ENCODE results near the gene PPP2R2C. TPM values are rescaled to one million over a fixed set of nuclear protein-coding genes. Genes with fewer than 3 reads are reported as not detected.

Gene PPP2R2C
- total and polyA plus RNA-seq, 2 experiments from 2014 or later = 1.3 to 9.2 TPM

DNA sequence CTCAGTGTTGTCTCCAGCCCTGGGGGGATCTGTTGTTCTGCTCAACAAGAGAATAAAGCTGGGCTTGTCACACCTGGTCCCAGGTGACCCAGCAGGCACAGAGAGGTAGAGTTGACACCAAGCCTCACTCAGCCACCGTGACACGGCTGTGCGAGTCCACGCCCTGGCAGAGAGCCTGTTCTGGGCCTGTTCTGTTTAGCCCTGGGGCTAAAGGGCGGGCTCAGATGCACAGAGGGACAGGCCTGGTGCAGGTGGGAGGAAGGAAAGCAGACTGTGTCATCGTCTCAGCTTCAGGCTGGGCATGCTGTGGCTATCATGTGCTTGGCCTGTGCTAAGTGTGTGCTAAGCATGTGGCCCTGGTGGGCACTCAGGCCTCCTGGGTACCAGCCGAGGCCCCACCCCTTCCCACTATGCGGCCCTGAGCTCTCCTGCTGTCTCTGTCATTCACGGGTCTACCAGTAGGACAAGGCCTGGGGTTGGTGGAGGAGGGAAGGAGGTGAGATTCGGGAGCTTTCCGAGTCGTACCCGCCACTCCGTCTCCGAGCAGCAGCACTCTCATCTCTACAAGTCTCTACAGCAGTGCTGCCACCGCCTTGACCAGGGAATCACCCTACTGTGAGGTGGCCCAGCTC is 191.9 kb downstream of the PPP2R2C start (continued):
- TF ChIP-seq, protein P1, sequence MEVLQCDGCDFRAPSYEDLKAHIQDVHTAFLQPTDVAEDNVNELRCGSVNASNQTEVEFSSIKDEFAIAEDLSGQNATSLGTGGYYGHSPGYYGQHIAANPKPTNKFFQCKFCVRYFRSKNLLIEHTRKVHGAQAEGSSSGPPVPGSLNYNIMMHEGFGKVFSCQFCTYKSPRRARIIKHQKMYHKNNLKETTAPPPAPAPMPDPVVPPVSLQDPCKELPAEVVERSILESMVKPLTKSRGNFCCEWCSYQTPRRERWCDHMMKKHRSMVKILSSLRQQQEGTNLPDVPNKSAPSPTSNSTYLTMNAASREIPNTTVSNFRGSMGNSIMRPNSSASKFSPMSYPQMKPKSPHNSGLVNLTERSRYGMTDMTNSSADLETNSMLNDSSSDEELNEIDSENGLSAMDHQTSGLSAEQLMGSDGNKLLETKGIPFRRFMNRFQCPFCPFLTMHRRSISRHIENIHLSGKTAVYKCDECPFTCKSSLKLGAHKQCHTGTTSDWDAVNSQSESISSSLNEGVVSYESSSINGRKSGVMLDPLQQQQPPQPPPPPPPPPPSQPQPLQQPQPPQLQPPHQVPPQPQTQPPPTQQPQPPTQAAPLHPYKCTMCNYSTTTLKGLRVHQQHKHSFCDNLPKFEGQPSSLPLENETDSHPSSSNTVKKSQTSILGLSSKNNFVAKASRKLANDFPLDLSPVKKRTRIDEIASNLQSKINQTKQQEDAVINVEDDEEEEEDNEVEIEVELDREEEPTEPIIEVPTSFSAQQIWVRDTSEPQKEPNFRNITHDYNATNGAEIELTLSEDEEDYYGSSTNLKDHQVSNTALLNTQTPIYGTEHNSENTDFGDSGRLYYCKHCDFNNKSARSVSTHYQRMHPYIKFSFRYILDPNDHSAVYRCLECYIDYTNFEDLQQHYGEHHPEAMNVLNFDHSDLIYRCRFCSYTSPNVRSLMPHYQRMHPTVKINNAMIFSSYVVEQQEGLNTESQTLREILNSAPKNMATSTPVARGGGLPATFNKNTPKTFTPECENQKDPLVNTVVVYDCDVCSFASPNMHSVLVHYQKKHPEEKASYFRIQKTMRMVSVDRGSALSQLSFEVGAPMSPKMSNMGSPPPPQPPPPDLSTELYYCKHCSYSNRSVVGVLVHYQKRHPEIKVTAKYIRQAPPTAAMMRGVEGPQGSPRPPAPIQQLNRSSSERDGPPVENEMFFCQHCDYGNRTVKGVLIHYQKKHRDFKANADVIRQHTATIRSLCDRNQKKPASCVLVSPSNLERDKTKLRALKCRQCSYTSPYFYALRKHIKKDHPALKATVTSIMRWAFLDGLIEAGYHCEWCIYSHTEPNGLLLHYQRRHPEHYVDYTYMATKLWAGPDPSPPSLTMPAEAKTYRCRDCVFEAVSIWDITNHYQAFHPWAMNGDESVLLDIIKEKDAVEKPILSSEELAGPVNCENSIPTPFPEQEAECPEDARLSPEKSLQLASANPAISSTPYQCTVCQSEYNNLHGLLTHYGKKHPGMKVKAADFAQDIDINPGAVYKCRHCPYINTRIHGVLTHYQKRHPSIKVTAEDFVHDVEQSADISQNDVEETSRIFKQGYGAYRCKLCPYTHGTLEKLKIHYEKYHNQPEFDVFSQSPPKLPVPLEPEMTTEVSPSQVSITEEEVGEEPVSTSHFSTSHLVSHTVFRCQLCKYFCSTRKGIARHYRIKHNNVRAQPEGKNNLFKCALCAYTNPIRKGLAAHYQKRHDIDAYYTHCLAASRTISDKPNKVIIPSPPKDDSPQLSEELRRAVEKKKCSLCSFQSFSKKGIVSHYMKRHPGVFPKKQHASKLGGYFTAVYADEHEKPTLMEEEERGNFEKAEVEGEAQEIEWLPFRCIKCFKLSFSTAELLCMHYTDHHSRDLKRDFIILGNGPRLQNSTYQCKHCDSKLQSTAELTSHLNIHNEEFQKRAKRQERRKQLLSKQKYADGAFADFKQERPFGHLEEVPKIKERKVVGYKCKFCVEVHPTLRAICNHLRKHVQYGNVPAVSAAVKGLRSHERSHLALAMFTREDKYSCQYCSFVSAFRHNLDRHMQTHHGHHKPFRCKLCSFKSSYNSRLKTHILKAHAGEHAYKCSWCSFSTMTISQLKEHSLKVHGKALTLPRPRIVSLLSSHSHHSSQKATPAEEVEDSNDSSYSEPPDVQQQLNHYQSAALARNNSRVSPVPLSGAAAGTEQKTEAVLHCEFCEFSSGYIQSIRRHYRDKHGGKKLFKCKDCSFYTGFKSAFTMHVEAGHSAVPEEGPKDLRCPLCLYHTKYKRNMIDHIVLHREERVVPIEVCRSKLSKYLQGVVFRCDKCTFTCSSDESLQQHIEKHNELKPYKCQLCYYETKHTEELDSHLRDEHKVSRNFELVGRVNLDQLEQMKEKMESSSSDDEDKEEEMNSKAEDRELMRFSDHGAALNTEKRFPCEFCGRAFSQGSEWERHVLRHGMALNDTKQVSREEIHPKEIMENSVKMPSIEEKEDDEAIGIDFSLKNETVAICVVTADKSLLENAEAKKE (CRISPR knock-in tag; IDR thresholded peaks at IDR 0.05) = no peak
- TF ChIP-seq NANOG (IDR thresholded peaks at IDR 0.05; ENCODE audit: borderline replicate concordance) (no peak), EZH2 (IDR thresholded peaks at IDR 0.05; ENCODE audit: low read depth, unreplicated experiment) (no peak), EZH2phosphoT487 (IDR thresholded peaks at IDR 0.05; ENCODE audit: unreplicated experiment) (no peak), CREB1 (CRISPR knock-in tag; IDR thresholded peaks at IDR 0.05; ENCODE audit: low read depth) (no peak), POLR2AphosphoS5 (IDR thresholded peaks at IDR 0.05; ENCODE audit: low read depth) (no peak)

DNA sequence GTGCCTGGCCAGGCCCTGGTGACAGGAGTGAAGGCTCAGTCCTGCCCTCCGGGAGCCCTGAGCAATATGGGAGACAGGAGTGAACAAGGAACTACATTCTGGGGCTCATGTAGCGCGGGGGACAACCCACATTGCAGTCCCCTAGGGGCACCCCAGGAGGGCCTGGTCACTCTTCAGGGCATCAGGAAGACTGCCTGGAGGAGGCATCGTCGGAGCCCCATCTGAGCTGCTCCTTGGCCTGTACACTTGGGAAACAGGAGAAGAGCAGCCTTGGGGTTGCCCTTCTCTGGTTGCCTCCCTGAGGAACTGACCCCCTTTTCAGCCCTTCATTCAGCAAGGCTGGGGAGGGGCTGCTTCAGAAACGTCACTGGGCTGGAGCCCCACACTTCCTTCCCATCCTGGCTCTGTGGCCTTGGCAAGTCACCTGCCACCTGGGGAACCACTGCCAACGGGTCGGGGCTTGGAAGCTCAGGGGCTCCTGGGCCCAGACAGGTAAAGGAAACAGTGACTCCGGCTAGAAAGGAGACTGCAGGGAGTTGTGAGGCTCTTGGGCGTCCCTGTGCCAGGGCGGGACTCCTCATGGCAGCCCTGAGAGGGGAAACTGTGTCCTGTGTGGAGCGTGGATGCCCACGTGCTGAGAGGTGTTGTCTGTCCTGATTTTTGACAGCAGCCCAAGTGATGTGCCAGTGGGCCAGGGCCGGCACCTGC is 192.7 kb downstream of the PPP2R2C start:
- Histone ChIP-seq H3K9me2 (ENCODE audit: insufficient read depth) (no peaks in the 10 kb centered on the region), H3K27ac (ENCODE audit: low read depth) (no peak overlapping the region), H4K20me1 (replicated peaks; ENCODE audit: insufficient read depth) (0 out of 2 replicates have a peak, but pooled peaks cover 4% of the 10 kb centered on the region), H3F3A (replicated peaks; ENCODE audit: low read depth) (no peaks in the 10 kb centered on the region), H3K4me3 (no peak overlapping the region), H3K36me3 (ENCODE audit: insufficient read depth) (no peaks in the 10 kb centered on the region), H3K27me3 (ENCODE audit: insufficient read depth) (no peaks in the 10 kb centered on the region), H2AFZ (no peak overlapping the region), H3K4me2 (no peak overlapping the region), H3K4me1 (ENCODE audit: insufficient read depth) (no peaks in the 10 kb centered on the region), H3K79me2 (replicated peaks; ENCODE audit: insufficient read depth) (peaks cover 5% of the 10 kb centered on the region)
- Mint-ChIP-seq H3K9me3 (no peaks in the 10 kb centered on the region; the same call in 2 of the 3 replicates), H3K27ac (no peak overlapping the region), H3K36me3 (ENCODE audit: low read depth) (no peaks in the 10 kb centered on the region), H3K27me3 (ENCODE audit: insufficient read depth, low read depth, poor library complexity) (peaks cover 7% of the 10 kb centered on the region), H3K4me3 (no peak overlapping the region), H3K4me1 (peaks cover 3% of the 10 kb centered on the region)
- ATAC-seq (no peak), DNase-seq (ENCODE audit: low spot score) (no peak)
- TF ChIP-seq JUNB (IDR thresholded peaks at IDR 0.05; ENCODE audit: unreplicated experiment) (no peak), NANOG (IDR thresholded peaks at IDR 0.05; ENCODE audit: borderline replicate concordance) (no peak), ZNF114 (CRISPR knock-in tag; IDR thresholded peaks at IDR 0.05) (no peak), EZH2phosphoT487 (IDR thresholded peaks at IDR 0.05; ENCODE audit: unreplicated experiment) (no peak), ZNF331 (CRISPR knock-in tag; IDR thresholded peaks at IDR 0.05; ENCODE audit: low read depth) (no peak), EZH2 (IDR thresholded peaks at IDR 0.05; ENCODE audit: low read depth, unreplicated experiment) (no peak)
- TF ChIP-seq, protein P2, sequence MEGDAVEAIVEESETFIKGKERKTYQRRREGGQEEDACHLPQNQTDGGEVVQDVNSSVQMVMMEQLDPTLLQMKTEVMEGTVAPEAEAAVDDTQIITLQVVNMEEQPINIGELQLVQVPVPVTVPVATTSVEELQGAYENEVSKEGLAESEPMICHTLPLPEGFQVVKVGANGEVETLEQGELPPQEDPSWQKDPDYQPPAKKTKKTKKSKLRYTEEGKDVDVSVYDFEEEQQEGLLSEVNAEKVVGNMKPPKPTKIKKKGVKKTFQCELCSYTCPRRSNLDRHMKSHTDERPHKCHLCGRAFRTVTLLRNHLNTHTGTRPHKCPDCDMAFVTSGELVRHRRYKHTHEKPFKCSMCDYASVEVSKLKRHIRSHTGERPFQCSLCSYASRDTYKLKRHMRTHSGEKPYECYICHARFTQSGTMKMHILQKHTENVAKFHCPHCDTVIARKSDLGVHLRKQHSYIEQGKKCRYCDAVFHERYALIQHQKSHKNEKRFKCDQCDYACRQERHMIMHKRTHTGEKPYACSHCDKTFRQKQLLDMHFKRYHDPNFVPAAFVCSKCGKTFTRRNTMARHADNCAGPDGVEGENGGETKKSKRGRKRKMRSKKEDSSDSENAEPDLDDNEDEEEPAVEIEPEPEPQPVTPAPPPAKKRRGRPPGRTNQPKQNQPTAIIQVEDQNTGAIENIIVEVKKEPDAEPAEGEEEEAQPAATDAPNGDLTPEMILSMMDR (conservative IDR thresholded peaks at IDR 0.05; ENCODE audit: low read depth in 2 of 2) = no peak
- TF ChIP-seq, protein P3, sequence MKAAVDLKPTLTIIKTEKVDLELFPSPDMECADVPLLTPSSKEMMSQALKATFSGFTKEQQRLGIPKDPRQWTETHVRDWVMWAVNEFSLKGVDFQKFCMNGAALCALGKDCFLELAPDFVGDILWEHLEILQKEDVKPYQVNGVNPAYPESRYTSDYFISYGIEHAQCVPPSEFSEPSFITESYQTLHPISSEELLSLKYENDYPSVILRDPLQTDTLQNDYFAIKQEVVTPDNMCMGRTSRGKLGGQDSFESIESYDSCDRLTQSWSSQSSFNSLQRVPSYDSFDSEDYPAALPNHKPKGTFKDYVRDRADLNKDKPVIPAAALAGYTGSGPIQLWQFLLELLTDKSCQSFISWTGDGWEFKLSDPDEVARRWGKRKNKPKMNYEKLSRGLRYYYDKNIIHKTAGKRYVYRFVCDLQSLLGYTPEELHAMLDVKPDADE (IDR thresholded peaks at IDR 0.05) = no peak

Measured in GM23338 (cell line).